Measurements from ENCODE around the gene SELENOM. TPM values are rescaled to one million over a fixed set of nuclear protein-coding genes. Genes with fewer than 3 reads are reported as not detected.
"Not testable (repeated sequence)": the region's sequence is repeated elsewhere in the genome, so short reads cannot be mapped to it uniquely, and the experiment has no call there.

The SELENOM gene
- polyA plus RNA-seq, 1 donor (not counting 4 experiments of a cell fraction or from before 2014, with no cell fraction given) = 9.1 TPM

- not testable (repeated sequence) for H3K79me2 ChIP-seq (ENCODE audit: control insufficient read depth, insufficient read depth, low read length); H3K9me1 ChIP-seq (ENCODE audit: control insufficient read depth, extremely low read depth, insufficient read depth, low read length); H2AFZ ChIP-seq (ENCODE audit: control insufficient read depth, low read length); H3K27me3 ChIP-seq (ENCODE audit: control insufficient read depth, extremely low read depth, insufficient read depth, low read length); H3K9me3 ChIP-seq (ENCODE audit: control insufficient read depth, low read depth, low read length); H4K20me1 ChIP-seq (ENCODE audit: control insufficient read depth, extremely low read depth, insufficient read depth, low read length); H3K9ac ChIP-seq (ENCODE audit: control insufficient read depth, extremely low read depth, insufficient read depth, low read length); H3K4me3 ChIP-seq (ENCODE audit: control insufficient read depth in 2 of 3, extremely low read depth in 1 of 3, insufficient read depth in 2 of 3, low read depth in 1 of 3, low read length in 3 of 3); DNase-seq (ENCODE audit: low read depth, low spot score); H3K4me1 ChIP-seq (ENCODE audit: control insufficient read depth, extremely low read depth, insufficient read depth, low read length); FAIRE-seq; H3K27ac ChIP-seq (ENCODE audit: control insufficient read depth, insufficient read depth, low read length); H3K4me2 ChIP-seq (ENCODE audit: control insufficient read depth, extremely low read depth, insufficient read depth, low read depth, low read length); H3K36me3 ChIP-seq (ENCODE audit: control insufficient read depth in 2 of 2, extremely low read depth in 1 of 2, insufficient read depth in 2 of 2, low read length in 2 of 2)
- dilution Hi-C loops (cut with MboI; ENCODE audit: extremely low pct_ligation_motif_present, low sequenced_read_pairs) = loop anchor here (25.0 kb wide), 1 partner anchor 108 kb away; the partner anchor contains the start of genes MORC2 and TUG1
These were observed 37.6 kb downstream of the SELENOM start for GRCh38 chr22:31069691-31070314.

- DNase-seq (ENCODE audit: low read depth, low spot score) (no peak), FAIRE-seq (no peak)
- no peak for TF ChIP-seq EZH2 (IDR thresholded peaks at IDR 0.05; ENCODE audit: low read length)
- TF ChIP-seq CTCF (optimal IDR thresholded peaks at IDR 0.05 in 1 of 3, IDR thresholded peaks at IDR 0.05 in 1 of 3, conservative IDR thresholded peaks at IDR 0.05 in 1 of 3; ENCODE audit: extremely low read depth in 1 of 3, insufficient read depth in 2 of 3, low read length in 3 of 3) = no peak
- Histone ChIP-seq H2AFZ (ENCODE audit: control insufficient read depth, low read length) (no peak overlapping the region), H3K4me3 (ENCODE audit: control insufficient read depth in 2 of 3, extremely low read depth in 1 of 3, insufficient read depth in 2 of 3, low read depth in 1 of 3, low read length in 3 of 3) (no peak overlapping the region), H3K4me1 (ENCODE audit: control insufficient read depth, extremely low read depth, insufficient read depth, low read length) (peaks cover 8% of the 10 kb centered on the region), H3K79me2 (ENCODE audit: control insufficient read depth, insufficient read depth, low read length) (no peaks in the 10 kb centered on the region), H3K9me1 (ENCODE audit: control insufficient read depth, extremely low read depth, insufficient read depth, low read length) (no peaks in the 10 kb centered on the region), H3K9me3 (ENCODE audit: control insufficient read depth, low read depth, low read length) (no peaks in the 10 kb centered on the region), H4K20me1 (ENCODE audit: control insufficient read depth, extremely low read depth, insufficient read depth, low read length) (no peaks in the 10 kb centered on the region), H3K27me3 (ENCODE audit: control insufficient read depth, extremely low read depth, insufficient read depth, low read length) (no peaks in the 10 kb centered on the region), H3K36me3 (ENCODE audit: control insufficient read depth in 2 of 2, extremely low read depth in 1 of 2, insufficient read depth in 2 of 2, low read length in 2 of 2) (no peaks in the 10 kb centered on the region), H3K4me2 (ENCODE audit: control insufficient read depth, extremely low read depth, insufficient read depth, low read depth, low read length) (no peak overlapping the region), H3K27ac (ENCODE audit: control insufficient read depth, insufficient read depth, low read length) (no peak overlapping the region), H3K9ac (ENCODE audit: control insufficient read depth, extremely low read depth, insufficient read depth, low read length) (no peak overlapping the region)
- dilution Hi-C loops (cut with MboI; ENCODE audit: extremely low pct_ligation_motif_present, low sequenced_read_pairs) = loop anchor here (25.0 kb wide), 1 partner anchor 107 kb away; the partner anchor contains the start of genes MORC2 and TUG1
These were observed 38.4 kb downstream of the SELENOM start for GRCh38 chr22:31068970-31069369.

GRCh38 chr22:31064369-31064768 lies 43.0 kb downstream of the SELENOM start:
- dilution Hi-C loops (cut with MboI; ENCODE audit: extremely low pct_ligation_motif_present, low sequenced_read_pairs) = loop anchor here (25.0 kb wide), 1 partner anchor 102 kb away; the partner anchor contains the start of genes MORC2 and TUG1
- no peak overlapping the region for H2AFZ ChIP-seq (ENCODE audit: control insufficient read depth, low read length)

More at GRCh38 chr22:31064369-31064768, 43.0 kb downstream of the SELENOM start:
- TF ChIP-seq EZH2 (IDR thresholded peaks at IDR 0.05; ENCODE audit: low read length) (no peak), CTCF (optimal IDR thresholded peaks at IDR 0.05 in 1 of 3, IDR thresholded peaks at IDR 0.05 in 1 of 3, conservative IDR thresholded peaks at IDR 0.05 in 1 of 3; ENCODE audit: extremely low read depth in 1 of 3, insufficient read depth in 2 of 3, low read length in 3 of 3) (no peak)
- Histone ChIP-seq H3K27me3 (ENCODE audit: control insufficient read depth, extremely low read depth, insufficient read depth, low read length) (no peaks in the 10 kb centered on the region), H3K27ac (ENCODE audit: control insufficient read depth, insufficient read depth, low read length) (no peak overlapping the region), H3K4me1 (ENCODE audit: control insufficient read depth, extremely low read depth, insufficient read depth, low read length) (peaks cover 15% of the 10 kb centered on the region), H3K79me2 (ENCODE audit: control insufficient read depth, insufficient read depth, low read length) (no peaks in the 10 kb centered on the region), H3K36me3 (ENCODE audit: control insufficient read depth in 2 of 2, extremely low read depth in 1 of 2, insufficient read depth in 2 of 2, low read length in 2 of 2) (no peaks in the 10 kb centered on the region), H3K9me1 (ENCODE audit: control insufficient read depth, extremely low read depth, insufficient read depth, low read length) (no peaks in the 10 kb centered on the region), H3K9ac (ENCODE audit: control insufficient read depth, extremely low read depth, insufficient read depth, low read length) (no peak overlapping the region), H4K20me1 (ENCODE audit: control insufficient read depth, extremely low read depth, insufficient read depth, low read length) (no peaks in the 10 kb centered on the region), H3K4me3 (ENCODE audit: control insufficient read depth in 2 of 3, extremely low read depth in 1 of 3, insufficient read depth in 2 of 3, low read depth in 1 of 3, low read length in 3 of 3) (no peak overlapping the region), H3K4me2 (ENCODE audit: control insufficient read depth, extremely low read depth, insufficient read depth, low read depth, low read length) (no peak overlapping the region), H3K9me3 (ENCODE audit: control insufficient read depth, low read depth, low read length) (no peaks in the 10 kb centered on the region)
- FAIRE-seq = no peak
- no peak for DNase-seq (ENCODE audit: low read depth, low spot score)

Measured in keratinocyte (primary cell).